ENCODE results near the gene SNRNP40. TPM values are rescaled to one million over a fixed set of nuclear protein-coding genes. Genes with fewer than 3 reads are reported as not detected.

Gene SNRNP40
- total and polyA plus RNA-seq, 2 donors from 2014 or later, result 31.3 to 44.2 TPM

- H3K27ac ChIP-seq (ENCODE audit: low read depth in 2 of 2, low read length in 2 of 2), result no peak overlapping the region
- H3K36me3 ChIP-seq (ENCODE audit: control insufficient read depth in 2 of 3, insufficient read depth in 3 of 3, low read length in 3 of 3), result no peaks in the 10 kb centered on the region
- no peaks in the 10 kb centered on the region for H3K27me3 ChIP-seq (ENCODE audit: control insufficient read depth, insufficient read depth, low read length)
- no peak overlapping the region for H3K4me3 ChIP-seq (ENCODE audit: low read length in 3 of 3)
- FAIRE-seq (no peak), DNase-seq (peak in 4 of 5 donors; percentile 64 to 77 (median 70))
- no peaks in the 10 kb centered on the region for H3K4me1 ChIP-seq (ENCODE audit: control insufficient read depth in 2 of 3, insufficient read depth in 2 of 3, low read depth in 1 of 3, low read length in 3 of 3)
- no peak overlapping the region for H3K9ac ChIP-seq (ENCODE audit: low read length in 3 of 3)
- TF ChIP-seq, protein P1, sequence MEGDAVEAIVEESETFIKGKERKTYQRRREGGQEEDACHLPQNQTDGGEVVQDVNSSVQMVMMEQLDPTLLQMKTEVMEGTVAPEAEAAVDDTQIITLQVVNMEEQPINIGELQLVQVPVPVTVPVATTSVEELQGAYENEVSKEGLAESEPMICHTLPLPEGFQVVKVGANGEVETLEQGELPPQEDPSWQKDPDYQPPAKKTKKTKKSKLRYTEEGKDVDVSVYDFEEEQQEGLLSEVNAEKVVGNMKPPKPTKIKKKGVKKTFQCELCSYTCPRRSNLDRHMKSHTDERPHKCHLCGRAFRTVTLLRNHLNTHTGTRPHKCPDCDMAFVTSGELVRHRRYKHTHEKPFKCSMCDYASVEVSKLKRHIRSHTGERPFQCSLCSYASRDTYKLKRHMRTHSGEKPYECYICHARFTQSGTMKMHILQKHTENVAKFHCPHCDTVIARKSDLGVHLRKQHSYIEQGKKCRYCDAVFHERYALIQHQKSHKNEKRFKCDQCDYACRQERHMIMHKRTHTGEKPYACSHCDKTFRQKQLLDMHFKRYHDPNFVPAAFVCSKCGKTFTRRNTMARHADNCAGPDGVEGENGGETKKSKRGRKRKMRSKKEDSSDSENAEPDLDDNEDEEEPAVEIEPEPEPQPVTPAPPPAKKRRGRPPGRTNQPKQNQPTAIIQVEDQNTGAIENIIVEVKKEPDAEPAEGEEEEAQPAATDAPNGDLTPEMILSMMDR (IDR thresholded peaks at IDR 0.05; ENCODE audit: borderline replicate concordance, extremely low read depth, insufficient read depth), result no peak
- intact Hi-C loops (cut with DNase I), result no loop called here
- H3K9me3 ChIP-seq (ENCODE audit: control insufficient read depth in 2 of 3, insufficient read depth in 1 of 3, low read length in 3 of 3), result no peaks in the 10 kb centered on the region
Measured at GRCh38 chr1:31227891-31228568, 68.6 kb downstream of the SNRNP40 start.

GRCh38 chr1:31224068-31224467 lies 72.5 kb downstream of the SNRNP40 start:
- H3K4me1 ChIP-seq (ENCODE audit: control insufficient read depth in 2 of 3, insufficient read depth in 2 of 3, low read depth in 1 of 3, low read length in 3 of 3), result no peaks in the 10 kb centered on the region
- no peaks in the 10 kb centered on the region for H3K36me3 ChIP-seq (ENCODE audit: control insufficient read depth in 2 of 3, insufficient read depth in 3 of 3, low read length in 3 of 3)
- H3K27ac ChIP-seq (ENCODE audit: low read depth in 2 of 2, low read length in 2 of 2), result no peak overlapping the region
- DNase-seq (no peak), FAIRE-seq (no peak)
- TF ChIP-seq, protein P1 (IDR thresholded peaks at IDR 0.05; ENCODE audit: borderline replicate concordance, extremely low read depth, insufficient read depth), result no peak
- intact Hi-C loops (cut with DNase I), result no loop called here
- no peaks in the 10 kb centered on the region for H3K9me3 ChIP-seq (ENCODE audit: control insufficient read depth in 2 of 3, insufficient read depth in 1 of 3, low read length in 3 of 3)
- no peak overlapping the region for H3K4me3 ChIP-seq (ENCODE audit: low read length in 3 of 3)
- no peak overlapping the region for H3K9ac ChIP-seq (ENCODE audit: low read length in 3 of 3)
- H3K27me3 ChIP-seq (ENCODE audit: control insufficient read depth, insufficient read depth, low read length), result no peaks in the 10 kb centered on the region

- TF ChIP-seq, protein P1 (IDR thresholded peaks at IDR 0.05; ENCODE audit: borderline replicate concordance, extremely low read depth, insufficient read depth), result no peak
- Histone ChIP-seq H3K4me3 (ENCODE audit: low read length in 3 of 3) (no peak overlapping the region), H3K36me3 (ENCODE audit: control insufficient read depth in 2 of 3, insufficient read depth in 3 of 3, low read length in 3 of 3) (no peaks in the 10 kb centered on the region), H3K4me1 (ENCODE audit: control insufficient read depth in 2 of 3, insufficient read depth in 2 of 3, low read depth in 1 of 3, low read length in 3 of 3) (no peaks in the 10 kb centered on the region), H3K27me3 (ENCODE audit: control insufficient read depth, insufficient read depth, low read length) (no peaks in the 10 kb centered on the region), H3K27ac (ENCODE audit: low read depth in 2 of 2, low read length in 2 of 2) (no peak overlapping the region), H3K9me3 (ENCODE audit: control insufficient read depth in 2 of 3, insufficient read depth in 1 of 3, low read length in 3 of 3) (no peaks in the 10 kb centered on the region), H3K9ac (ENCODE audit: low read length in 3 of 3) (no peak overlapping the region)
- DNase-seq (no peak), FAIRE-seq (no peak)
- intact Hi-C loops (cut with DNase I), result no loop called here
Measured at GRCh38 chr1:31222176-31222575, 74.4 kb downstream of the SNRNP40 start.

GRCh38 chr1:31221072-31221471 lies 75.5 kb downstream of the SNRNP40 start:
- Histone ChIP-seq H3K9me3 (ENCODE audit: control insufficient read depth in 2 of 3, insufficient read depth in 1 of 3, low read length in 3 of 3) (no peaks in the 10 kb centered on the region), H3K4me3 (ENCODE audit: low read length in 3 of 3) (no peak overlapping the region), H3K9ac (ENCODE audit: low read length in 3 of 3) (no peak overlapping the region), H3K27me3 (ENCODE audit: control insufficient read depth, insufficient read depth, low read length) (no peaks in the 10 kb centered on the region), H3K27ac (ENCODE audit: low read depth in 2 of 2, low read length in 2 of 2) (no peak overlapping the region), H3K4me1 (ENCODE audit: control insufficient read depth in 2 of 3, insufficient read depth in 2 of 3, low read depth in 1 of 3, low read length in 3 of 3) (peaks cover 0 to 4% (median 0%) of the 10 kb centered on the region in 3 donors), H3K36me3 (ENCODE audit: control insufficient read depth in 2 of 3, insufficient read depth in 3 of 3, low read length in 3 of 3) (no peaks in the 10 kb centered on the region)
- intact Hi-C loops (cut with DNase I), result no loop called here
- no peak for FAIRE-seq
- TF ChIP-seq, protein P1 (IDR thresholded peaks at IDR 0.05; ENCODE audit: borderline replicate concordance, extremely low read depth, insufficient read depth), result no peak
- DNase-seq, result no peak
